GM12891 (cell line): Measurements from ENCODE around the gene GRIK1.

Source experiments
- DNase-seq: peaks from one replicate; pipeline ENCODE4 v3.0.0; 2011; ENCODE audit warnings: low spot score; ENCODE audit not compliant: insufficient read length
- FAIRE-seq: peaks from 2 replicates; lab custom pipeline; 2011; peaks lifted over from hg19 to GRCh38; lab: Jason Lieb, UNC
- PAX5 ChIP-seq: IDR thresholded peaks from 2 replicates; pipeline ENCODE4 v1.6.1; 2011; ENCODE audit warnings: low read length, moderate library complexity, mild to moderate bottlenecking; ENCODE audit not compliant: insufficient read depth, severe bottlenecking
- POLR2A ChIP-seq: IDR thresholded peaks from 2 replicates; pipeline ENCODE4 v1.6.1; 2011; ENCODE audit warnings: low read depth, low read length, control low read depth
- POLR2AphosphoS5 ChIP-seq: IDR thresholded peaks from 2 replicates; pipeline ENCODE4 v1.6.1; 2011; ENCODE audit warnings: low read depth, low read length, control low read depth
- POU2F2 ChIP-seq: IDR thresholded peaks from 2 replicates; pipeline ENCODE4 v1.6.1; 2011; ENCODE audit warnings: low read depth, mild to moderate bottlenecking, control low read depth, low read length, moderate library complexity
- SPI1 ChIP-seq: IDR thresholded peaks from 2 replicates; pipeline ENCODE4 v1.6.1; 2011; ENCODE audit warnings: low read depth, low read length, control low read depth
- TAF1 ChIP-seq: IDR thresholded peaks from 2 replicates; pipeline ENCODE4 v1.6.1; 2011; ENCODE audit warnings: low read depth, low read length, control low read depth

The GRIK1 gene

GRCh38 chr21:29674343-29674742 lies 265.5 kb downstream of the GRIK1 start:
- DNase-seq (no peak), FAIRE-seq (no peak)
- TF ChIP-seq TAF1, result no peak

DNA sequence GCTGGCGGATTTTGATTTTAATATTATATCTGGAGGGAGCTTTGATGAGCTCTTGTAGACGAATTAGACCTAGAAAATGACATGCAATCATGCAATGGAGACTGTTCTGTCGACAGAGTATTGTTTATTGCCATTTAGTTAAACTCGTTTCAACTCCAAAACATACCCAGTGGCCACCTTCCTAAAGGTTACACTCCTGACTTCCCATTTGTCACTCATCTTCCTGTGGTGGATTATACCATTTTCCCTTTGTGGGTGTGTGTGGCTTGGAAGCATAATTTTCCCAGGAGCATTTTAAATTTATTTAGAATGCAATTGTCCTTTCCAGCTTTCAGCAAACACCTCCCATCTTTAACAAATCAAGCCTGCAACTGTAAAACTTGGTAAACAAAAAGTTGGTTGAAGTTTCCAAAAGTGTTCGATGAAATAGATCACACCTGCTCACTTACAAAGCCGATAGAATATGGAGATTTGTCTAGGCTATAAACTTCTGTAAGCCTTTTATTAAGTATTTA lies 266.6 kb downstream of the GRIK1 start:
- DNase-seq (no peak), FAIRE-seq (no peak)
- TF ChIP-seq POU2F2 (no peak), SPI1 (no peak), POLR2AphosphoS5 (no peak), POLR2A (no peak), PAX5 (no peak), TAF1 (no peak)

GRCh38 chr21:29671728-29672127 lies 268.1 kb downstream of the GRIK1 start:
- no peak for DNase-seq
- TF ChIP-seq POU2F2 (no peak), SPI1 (no peak), POLR2A (no peak), POLR2AphosphoS5 (no peak), PAX5 (no peak), TAF1 (no peak)
- no peak for FAIRE-seq

GRCh38 chr21:29670228-29670627 lies 269.6 kb downstream of the GRIK1 start:
- FAIRE-seq, result no peak
- TF ChIP-seq POLR2A (no peak), SPI1 (no peak), TAF1 (no peak), PAX5 (no peak), POU2F2 (no peak), POLR2AphosphoS5 (no peak)
- DNase-seq, result no peak

DNA sequence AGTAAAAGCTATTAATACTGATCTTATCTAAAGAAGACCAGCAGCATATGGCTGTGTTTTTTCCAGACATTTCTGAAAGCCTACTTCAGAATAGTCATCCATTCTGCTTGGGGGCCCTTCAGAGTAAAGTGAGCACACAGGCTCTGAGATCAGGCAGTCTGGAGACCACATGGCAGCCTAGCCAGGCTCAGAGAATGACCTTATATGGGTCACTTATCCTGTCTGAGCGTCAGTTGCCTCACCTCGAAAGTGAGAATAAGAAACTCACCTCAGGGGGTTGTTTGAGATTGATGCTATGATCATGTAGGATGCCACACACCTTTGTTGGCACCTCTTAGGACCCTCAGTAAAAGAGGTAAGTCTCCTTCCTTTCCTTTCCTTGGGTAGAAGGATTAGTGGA lies 270.4 kb downstream of the GRIK1 start:
- DNase-seq (no peak), FAIRE-seq (no peak)
- no peak for TF ChIP-seq SPI1

- DNase-seq (no peak), FAIRE-seq (no peak)
- TF ChIP-seq POLR2AphosphoS5, result no peak
- TF ChIP-seq TAF1, result no peak
- TF ChIP-seq POLR2A, result no peak
- no peak for TF ChIP-seq SPI1
- no peak for TF ChIP-seq PAX5
- TF ChIP-seq POU2F2, result no peak
Observed at GRCh38 chr21:29667651-29668050, 272.1 kb downstream of the GRIK1 start.

GRCh38 chr21:29664615-29665014 lies 275.2 kb downstream of the GRIK1 start:
- DNase-seq (no peak), FAIRE-seq (no peak)
- TF ChIP-seq POLR2AphosphoS5 (no peak), PAX5 (no peak), POLR2A (no peak), TAF1 (no peak), POU2F2 (no peak)

- FAIRE-seq (no peak), DNase-seq (no peak)
- TF ChIP-seq POU2F2 (no peak), TAF1 (no peak), POLR2AphosphoS5 (no peak), SPI1 (no peak), PAX5 (no peak), POLR2A (no peak)
Observed at GRCh38 chr21:29661672-29662442, 277.9 kb downstream of the GRIK1 start.

DNA sequence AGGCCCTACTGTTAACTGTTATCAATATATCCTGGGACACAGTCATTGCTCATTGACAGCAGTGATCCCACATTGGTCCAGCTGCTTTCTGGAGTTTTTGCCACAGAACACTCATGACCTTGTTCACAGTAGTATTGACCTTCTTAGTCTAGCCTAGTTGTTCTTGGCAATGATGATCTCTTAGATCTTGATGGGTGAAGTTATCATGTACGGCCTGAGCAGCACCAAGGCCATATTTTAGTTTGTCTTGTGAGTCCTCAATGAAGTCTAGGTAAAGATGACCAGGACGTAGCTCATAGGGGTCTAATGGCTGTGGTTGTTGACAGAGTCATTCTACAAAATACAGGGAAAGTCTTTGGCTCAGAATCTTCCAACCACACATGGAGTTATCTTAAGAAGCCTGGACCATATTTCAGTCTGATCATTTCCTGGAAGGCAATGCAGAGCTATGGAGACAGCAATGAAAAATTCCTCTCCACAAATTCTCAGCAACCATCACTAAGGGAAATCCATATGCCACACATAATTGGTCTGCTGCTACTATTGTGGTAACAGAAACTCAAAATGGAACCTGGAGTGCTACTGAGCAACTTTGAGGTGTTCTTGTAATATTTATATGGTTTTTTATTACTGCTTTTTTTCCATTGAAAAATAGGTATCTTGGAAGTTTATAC lies 279.6 kb downstream of the GRIK1 start:
- peak; percentile 51 for FAIRE-seq
- no peak for DNase-seq
- TF ChIP-seq POLR2AphosphoS5 (no peak), PAX5 (no peak), SPI1 (no peak), POU2F2 (no peak), TAF1 (no peak)

GRCh38 chr21:29658934-29659203 lies 280.9 kb downstream of the GRIK1 start:
- no peak for DNase-seq
- TF ChIP-seq POLR2A, result no peak
- TF ChIP-seq SPI1, result no peak
- TF ChIP-seq TAF1, result no peak
- TF ChIP-seq POLR2AphosphoS5, result no peak
- no peak for TF ChIP-seq POU2F2
- no peak for TF ChIP-seq PAX5
- FAIRE-seq, result no peak
